H1 (cell line): ENCODE data around the gene EML5. TPM values are rescaled to one million over a fixed set of nuclear protein-coding genes. Genes with fewer than 3 reads are reported as not detected.

Source experiments
- CTCF ChIA-PET: fragments of 300-600 bp; sonication (Branson Sonifier 250); formaldehyde crosslinking; loops from one replicate; lab custom pipeline; 2021; ENCODE audit not compliant: partially characterized antibody; lab: Charles Lee
- POLR2A ChIA-PET: fragments of 300-600 bp; sonication (Branson Sonifier 250); formaldehyde crosslinking; loops from one replicate; lab custom pipeline; 2021; ENCODE audit warnings: inconsistent platforms; ENCODE audit not compliant: partially characterized antibody; lab: Charles Lee
- DNase-seq, 2 experiments: peaks; one replicate each; pipeline versions ENCODE4 v3.0.0 to v3.0.0-alpha.2; 2010 to 2022; ENCODE audit warnings: low spot score in 2 of 2, low read depth in 1 of 2, mixed read lengths in 1 of 2
- FAIRE-seq: peaks from 2 replicates; lab custom pipeline; 2011; peaks lifted over from hg19 to GRCh38; lab: Jason Lieb, UNC
- H2AFZ ChIP-seq: 2 replicates; pipeline ENCODE4 v1.8.1; 2012; ENCODE audit warnings: low read length, inconsistent platforms
- H2AK5ac ChIP-seq: 2 replicates; pipeline ENCODE4 v1.6.1; 2013; ENCODE audit warnings: low read depth, low read length
- H2BK120ac ChIP-seq: replicated peaks from 2 replicates; pipeline ENCODE3; 2013; ENCODE audit warnings: low read depth, low read length, inconsistent platforms
- H2BK12ac ChIP-seq: 2 replicates; pipeline ENCODE4 v1.6.1; 2013; ENCODE audit warnings: low read depth, low read length
- H2BK15ac ChIP-seq: 2 replicates; pipeline ENCODE4 v1.6.1; 2013; ENCODE audit warnings: low read length
- H2BK20ac ChIP-seq: 2 replicates; pipeline ENCODE4 v1.6.1; 2013; ENCODE audit warnings: low read length
- H2BK5ac ChIP-seq: 2 replicates; pipeline ENCODE4 v1.6.1; 2013; ENCODE audit warnings: low read depth, low read length
- H3K14ac ChIP-seq: 2 replicates; pipeline ENCODE4 v1.6.1; 2013; ENCODE audit warnings: inconsistent platforms; ENCODE audit not compliant: insufficient read length
- H3K18ac ChIP-seq: 2 replicates; pipeline ENCODE4 v1.6.1; 2013; ENCODE audit warnings: low read length; ENCODE audit errors: extremely low read depth
- H3K23ac ChIP-seq: 2 replicates; pipeline ENCODE4 v1.6.1; 2013; ENCODE audit warnings: inconsistent platforms; ENCODE audit not compliant: insufficient read length
- H3K23me2 ChIP-seq: 2 replicates; pipeline ENCODE4 v1.6.1; 2013; ENCODE audit warnings: low read depth, low read length
- H3K27ac ChIP-seq: 2 replicates; pipeline ENCODE4 v1.6.1; 2011; ENCODE audit warnings: low read depth, low read length, inconsistent platforms
- H3K27me3 ChIP-seq, 4 experiments: replicated peaks in 1 of 4; 1 replicate in 1 of 4; 2 replicates in 3 of 4; pipeline versions ENCODE4 v1.6.1 to v1.8.1; 2011 to 2013; ENCODE audit warnings: low read length in 3 of 4, mild to moderate bottlenecking in 3 of 4, inconsistent platforms in 2 of 4, mixed read lengths in 2 of 4, moderate library complexity in 1 of 4; ENCODE audit not compliant: control insufficient read depth in 3 of 4, insufficient read depth in 3 of 4; ENCODE audit errors: extremely low read depth in 1 of 4
- H3K36me3 ChIP-seq, 4 experiments: 2 replicates each; pipeline versions ENCODE4 v1.6.1 to v1.8.1; 2011 to 2013; ENCODE audit warnings: mild to moderate bottlenecking in 4 of 4, low read length in 3 of 4, moderate library complexity in 2 of 4, control low read depth in 1 of 4, inconsistent platforms in 1 of 4; ENCODE audit not compliant: insufficient read depth in 4 of 4, control insufficient read depth in 2 of 4
- H3K4ac ChIP-seq: replicated peaks from 2 replicates; pipeline ENCODE3; 2013; ENCODE audit warnings: low read length, low read depth, mixed read lengths, inconsistent platforms; ENCODE audit not compliant: insufficient read length
- H3K4me1 ChIP-seq, 4 experiments: replicated peaks in 1 of 4; 1 replicate in 1 of 4; 2 replicates in 3 of 4; pipeline versions ENCODE4 v1.6.1 to v1.8.1; 2011 to 2013; ENCODE audit warnings: low read length in 3 of 4, inconsistent platforms in 2 of 4, mixed read lengths in 1 of 4; ENCODE audit not compliant: insufficient read depth in 4 of 4, control insufficient read depth in 3 of 4
- H3K4me2 ChIP-seq, 2 experiments: 2 replicates each; pipeline versions ENCODE4 v1.6.1 to v1.8.1; 2011 to 2013; ENCODE audit warnings: low read depth in 2 of 2, low read length in 2 of 2, control low read depth in 1 of 2, inconsistent platforms in 1 of 2, mild to moderate bottlenecking in 1 of 2; ENCODE audit not compliant: insufficient read depth in 1 of 2
- H3K4me3 ChIP-seq, 4 experiments: fragments of 200-600, 300-600 bp in 1 of 4; sonication (generic), shearing (Covaris generic), sonication (Bioruptor Twin) in 1 of 4; 2 replicates each; pipeline versions ENCODE4 v1.5.1 to v1.8.1; 2011 to 2016; ENCODE audit warnings: low read length in 4 of 4, low read depth in 3 of 4, control low read depth in 2 of 4, inconsistent platforms in 2 of 4, mild to moderate bottlenecking in 2 of 4, mixed read lengths in 1 of 4, moderate library complexity in 1 of 4; ENCODE audit not compliant: insufficient read depth in 2 of 4; ENCODE audit errors: extremely low read depth in 1 of 4
- H3K56ac ChIP-seq: replicated peaks from 2 replicates; pipeline ENCODE3; 2013; ENCODE audit warnings: low read depth, mild to moderate bottlenecking, mixed read lengths, low read length, inconsistent platforms; ENCODE audit not compliant: insufficient read length
- H3K79me1 ChIP-seq: 2 replicates; pipeline ENCODE4 v1.6.1; 2013; ENCODE audit warnings: low read depth, low read length, control low read depth
- H3K79me2 ChIP-seq, 2 experiments: 2 replicates each; pipeline versions ENCODE4 v1.6.1 to v1.8.1; 2012 to 2013; ENCODE audit warnings: low read length in 2 of 2, mild to moderate bottlenecking in 2 of 2, inconsistent platforms in 1 of 2; ENCODE audit not compliant: insufficient read depth in 2 of 2, control insufficient read depth in 1 of 2
- H3K9ac ChIP-seq, 4 experiments: replicated peaks in 1 of 4; 1 replicate in 1 of 4; 2 replicates in 3 of 4; pipeline versions ENCODE4 v1.6.1 to v1.8.1; 2011 to 2013; ENCODE audit warnings: low read depth in 3 of 4, low read length in 3 of 4, control low read depth in 2 of 4, mild to moderate bottlenecking in 2 of 4, moderate library complexity in 2 of 4, inconsistent platforms in 1 of 4; ENCODE audit errors: extremely low read depth in 1 of 4
- H3K9me3 ChIP-seq, 2 experiments: 2 replicates each; pipeline versions ENCODE4 v1.6.1 to v1.8.1; 2012 to 2013; ENCODE audit warnings: mild to moderate bottlenecking in 2 of 2, moderate library complexity in 2 of 2, control low read depth in 1 of 2, inconsistent platforms in 1 of 2, low read depth in 1 of 2, low read length in 1 of 2, mixed read lengths in 1 of 2; ENCODE audit not compliant: insufficient read depth in 2 of 2
- H4K20me1 ChIP-seq, 2 experiments: replicated peaks in 1 of 2; 2 replicates each; pipeline versions ENCODE3 to v1.8.1; 2011 to 2013; ENCODE audit warnings: inconsistent platforms in 2 of 2, low read length in 2 of 2, mild to moderate bottlenecking in 1 of 2; ENCODE audit not compliant: insufficient read depth in 2 of 2, control insufficient read depth in 1 of 2
- H4K5ac ChIP-seq: 2 replicates; pipeline ENCODE4 v1.6.1; 2013; ENCODE audit warnings: low read length, low read depth, mixed read lengths, inconsistent platforms; ENCODE audit not compliant: insufficient read length
- H4K8ac ChIP-seq: 2 replicates; pipeline ENCODE4 v1.8.0; 2013; ENCODE audit warnings: mild to moderate bottlenecking, moderate library complexity, low read length, inconsistent platforms; ENCODE audit not compliant: insufficient read depth; ENCODE audit errors: extremely low read depth
- H4K91ac ChIP-seq: replicated peaks from 2 replicates; pipeline ENCODE3; 2013; ENCODE audit warnings: low read length, mixed read lengths, inconsistent platforms; ENCODE audit not compliant: insufficient read length
- CHD1 ChIP-seq: IDR thresholded peaks from 2 replicates; pipeline ENCODE4 v1.6.1; 2012; ENCODE audit warnings: low read depth, low read length, improper control_type of control experiment
- CREB1 ChIP-seq: IDR thresholded peaks from 2 replicates; pipeline ENCODE4 v1.6.1; 2012; ENCODE audit warnings: inconsistent platforms
- GTF2F1 ChIP-seq: IDR thresholded peaks from 2 replicates; pipeline ENCODE4 v1.6.1; 2012; ENCODE audit warnings: low read depth, low read length, improper control_type of control experiment, borderline replicate concordance
- HDAC6 ChIP-seq: IDR thresholded peaks from one replicate; pipeline ENCODE4 v1.7.1; 2012; ENCODE audit warnings: low read depth, mild to moderate bottlenecking, inconsistent platforms, low read length, moderate library complexity
- JUN ChIP-seq: IDR thresholded peaks from 2 replicates; pipeline ENCODE4 v1.6.1; 2011; ENCODE audit warnings: low read depth, mild to moderate bottlenecking, improper control_type of control experiment, low read length
- JUND ChIP-seq: IDR thresholded peaks from 2 replicates; pipeline ENCODE4 v1.6.1; 2011; ENCODE audit warnings: mild to moderate bottlenecking, improper control_type of control experiment, low read length
- KDM5A ChIP-seq: fragments of 200-600 bp; IDR thresholded peaks from 2 replicates; pipeline ENCODE4 v1.7.1; 2012; ENCODE audit warnings: mild to moderate bottlenecking, low read length, inconsistent platforms, mixed read lengths
- NRF1 ChIP-seq: IDR thresholded peaks from 2 replicates; pipeline ENCODE4 v1.6.1; 2011; ENCODE audit warnings: mild to moderate bottlenecking, low read depth, low read length, improper control_type of control experiment
- POLR2AphosphoS5 ChIP-seq: IDR thresholded peaks from 2 replicates; pipeline ENCODE4 v1.6.1; 2011; ENCODE audit warnings: low read depth, low read length
- RBBP5 ChIP-seq: IDR thresholded peaks from 2 replicates; pipeline ENCODE4 v1.7.1; 2012; ENCODE audit warnings: low read depth, mild to moderate bottlenecking, inconsistent platforms, low read length, moderate library complexity, borderline replicate concordance
- RXRA ChIP-seq: IDR thresholded peaks from 2 replicates; pipeline ENCODE4 v1.6.1; 2011; ENCODE audit warnings: low read depth, mild to moderate bottlenecking, low read length, moderate library complexity; ENCODE audit not compliant: insufficient read depth
- SP1 ChIP-seq: IDR thresholded peaks from 2 replicates; pipeline ENCODE4 v1.6.1; 2011; ENCODE audit warnings: low read depth, low read length
- SP2 ChIP-seq: IDR thresholded peaks from 2 replicates; pipeline ENCODE4 v1.6.1; 2012; ENCODE audit warnings: mild to moderate bottlenecking, low read length, inconsistent platforms
- SP4 ChIP-seq: IDR thresholded peaks from 2 replicates; pipeline ENCODE4 v1.6.1; 2012; ENCODE audit warnings: low read length, inconsistent platforms
- SRF ChIP-seq: IDR thresholded peaks from 2 replicates; pipeline ENCODE4 v1.6.1; 2011; ENCODE audit warnings: mild to moderate bottlenecking, low read depth, low read length, moderate library complexity
- WGBS, 2 experiments: shearing (Covaris generic) in 1 of 2; methylation state at CpG; one replicate each; pipeline versions ENCODE4 v1.1.6 to v1.1.7; 2013 to 2015; ENCODE audit warnings: low lambda C conversion rate in 2 of 2, mixed read lengths in 2 of 2, inconsistent platforms in 1 of 2, low coverage in 1 of 2, missing lambda C conversion rate in 1 of 2; ENCODE audit not compliant: insufficient replicate concordance in 2 of 2, insufficient coverage in 1 of 2, insufficient read length in 1 of 2; ENCODE audit errors: extremely low coverage in 1 of 2, missing lambda C conversion rate in 1 of 2; 5-methylcytosine and 5-hydroxymethylcytosine counted together
- polyA plus RNA-seq, 7 experiments: library from polyadenylated mRNA; depleted of rRNA in 3 of 7; stranded (reverse) in 5 of 7; unstranded in 2 of 7; fragments of >200 nt in 5 of 7; fragments of 200-250 nt in 2 of 7; gene quantifications; 1 replicate in 5 of 7; 2 replicates in 1 of 7; 4 replicates in 1 of 7; pipeline versions ENCODE4 v1.2.1 to v1.2.3, GENCODE V29; 2011 to 2013; ENCODE audit warnings: missing spikeins in 2 of 7, mixed read lengths in 2 of 7
- total RNA-seq: library from RNA; stranded (reverse); fragmentation: NEBNext Ultra II Directional; extraction: Animal tissue kit (Norgen Biotek cat#: 25700); gene quantifications from 2 replicates; pipeline ENCODE4 v1.2.1, GENCODE V29; 2021

Gene EML5
- total and polyA plus RNA-seq, 2 of the 8 experiments (the other 6 are each of a cell fraction or from before 2014, with no cell fraction given): 0.39 to 0.88 TPM

GRCh38 chr14:88576222-88576621, 216.5 kb downstream of the EML5 start:
- FAIRE-seq (no peak), DNase-seq (no peak)
- H4K5ac ChIP-seq: no peak overlapping the region
- H3K27me3 ChIP-seq: no peaks in the 10 kb centered on the region
- H4K91ac ChIP-seq: no peak overlapping the region
- ChIA-PET CTCF (interaction anchor here (0.6 kb wide), 1 partner anchor 141 kb away, joined by 3 read pairs; no protein-coding TSS in a partner anchor), POLR2A (interaction anchor here (0.6 to 0.7 kb wide), 2 partner anchors 47 to 71 kb away, joined by 3 to 4 read pairs; no protein-coding TSS in a partner anchor)
- H3K36me3 ChIP-seq: peaks cover 37 to 96% (median 71%) of the 10 kb centered on the region in 4 experiments
- no peaks in the 10 kb centered on the region for H3K79me2 ChIP-seq
- H2BK5ac ChIP-seq: no peak overlapping the region
- H3K4me3 ChIP-seq: no peak overlapping the region
- no peak overlapping the region for H2BK120ac ChIP-seq
- no peaks in the 10 kb centered on the region for H3K79me1 ChIP-seq
- no peak for TF ChIP-seq JUN
- TF ChIP-seq RXRA: no peak
- no peak for TF ChIP-seq RBBP5
- no peak for TF ChIP-seq CHD1
- no peak for TF ChIP-seq GTF2F1
- TF ChIP-seq SP4: no peak
- no peak for TF ChIP-seq SRF
- TF ChIP-seq KDM5A: no peak
- TF ChIP-seq POLR2AphosphoS5: no peak
- no peak for TF ChIP-seq SP1
- no peak for TF ChIP-seq HDAC6
- TF ChIP-seq NRF1: no peak
- no peak for TF ChIP-seq SP2
- no peak for TF ChIP-seq CREB1
- no peak for TF ChIP-seq JUND
- no peak overlapping the region for H2BK15ac ChIP-seq
- no peaks in the 10 kb centered on the region for H3K23me2 ChIP-seq
- no peak overlapping the region for H3K14ac ChIP-seq
- no peak overlapping the region for H2BK12ac ChIP-seq
- H4K20me1 ChIP-seq: peaks cover 0 to 3% of the 10 kb centered on the region in 2 experiments
- H3K9ac ChIP-seq: no peak overlapping the region
- H2BK20ac ChIP-seq: no peak overlapping the region
- H3K18ac ChIP-seq: no peak overlapping the region
- no peak overlapping the region for H3K27ac ChIP-seq
- no peaks in the 10 kb centered on the region for H3K9me3 ChIP-seq
- no peak overlapping the region for H2AFZ ChIP-seq
- no peak overlapping the region for H3K4me2 ChIP-seq
- no peak overlapping the region for H3K4ac ChIP-seq
- no peak overlapping the region for H2AK5ac ChIP-seq
- no peaks in the 10 kb centered on the region for H3K4me1 ChIP-seq
- H3K56ac ChIP-seq: no peak overlapping the region
- no peak overlapping the region for H3K23ac ChIP-seq
- WGBS, 2 experiments: 82 to 100% methylated on average over 1 to 5 of the region's 5 CpGs
- H4K8ac ChIP-seq: no peak overlapping the region
